HEK293 (cell line): ENCODE data around the gene LRP10.

Experiments
- GLIS1 ChIP-seq: fragments of 450-650 bp; formaldehyde crosslinking; IDR thresholded peaks from 2 replicates; pipeline ENCODE4 v1.5.1; 2016; ENCODE audit warnings: missing biosample characterization, missing genetic modification characterization
- MEIS1 ChIP-seq: sonication (generic); formaldehyde crosslinking; IDR thresholded peaks from 2 replicates; pipeline ENCODE4 v1.8.1; 2022; ENCODE audit warnings: missing genetic modification reagents, mild to moderate bottlenecking, borderline replicate concordance
- MZF1 ChIP-seq: fragments of 450-650 bp; formaldehyde crosslinking; IDR thresholded peaks from 2 replicates; pipeline ENCODE4 v1.5.1; 2017; ENCODE audit warnings: missing biosample characterization, missing genetic modification characterization, borderline replicate concordance
- SCRT2 ChIP-seq: fragments of 450-650 bp; formaldehyde crosslinking; IDR thresholded peaks from 2 replicates; pipeline ENCODE4 v1.5.1; 2016; ENCODE audit warnings: missing biosample characterization, missing genetic modification characterization
- WT1 ChIP-seq: fragments of 450-650 bp; formaldehyde crosslinking; IDR thresholded peaks from 2 replicates; pipeline ENCODE4 v1.5.1; 2016; ENCODE audit warnings: missing biosample characterization, missing genetic modification characterization
- ZBTB8A ChIP-seq: fragments of 450-650 bp; formaldehyde crosslinking; IDR thresholded peaks from 2 replicates; pipeline ENCODE4 v1.5.1; 2016; ENCODE audit warnings: missing biosample characterization, missing genetic modification characterization
- ZIC2 ChIP-seq: fragments of 450-650 bp; formaldehyde crosslinking; IDR thresholded peaks from 2 replicates; pipeline ENCODE4 v1.5.1; 2016; ENCODE audit warnings: missing biosample characterization, missing genetic modification characterization
- ZNF121 ChIP-seq: fragments of 450-650 bp; formaldehyde crosslinking; IDR thresholded peaks from 2 replicates; pipeline ENCODE4 v1.5.1; 2016; ENCODE audit warnings: missing biosample characterization, missing genetic modification characterization
- ZNF146 ChIP-seq: fragments of 450-650 bp; formaldehyde crosslinking; IDR thresholded peaks from 2 replicates; pipeline ENCODE4 v1.5.1; 2016; ENCODE audit warnings: missing biosample characterization, missing genetic modification characterization
- ZNF394 ChIP-seq: fragments of 450-650 bp; formaldehyde crosslinking; IDR thresholded peaks from 2 replicates; pipeline ENCODE4 v1.5.1; 2016; ENCODE audit warnings: missing biosample characterization, missing genetic modification characterization, mild to moderate bottlenecking, moderate library complexity, borderline replicate concordance
- ZNF433 ChIP-seq: fragments of 450-650 bp; formaldehyde crosslinking; IDR thresholded peaks from 2 replicates; pipeline ENCODE4 v1.5.1; 2016; ENCODE audit warnings: missing biosample characterization, missing genetic modification characterization, low read depth
- ZNF585B ChIP-seq: fragments of 450-650 bp; formaldehyde crosslinking; IDR thresholded peaks from 2 replicates; pipeline ENCODE4 v1.5.1; 2016; ENCODE audit warnings: missing biosample characterization, missing genetic modification characterization
- ZNF600 ChIP-seq: fragments of 450-650 bp; formaldehyde crosslinking; IDR thresholded peaks from 2 replicates; pipeline ENCODE4 v1.5.1; 2016; ENCODE audit warnings: missing biosample characterization, missing genetic modification characterization
- ZNF629 ChIP-seq: fragments of 450-650 bp; formaldehyde crosslinking; IDR thresholded peaks from 2 replicates; pipeline ENCODE4 v1.5.1; 2017; ENCODE audit warnings: missing biosample characterization, missing genetic modification characterization
- ZNF76 ChIP-seq: fragments of 450-650 bp; formaldehyde crosslinking; IDR thresholded peaks from 2 replicates; pipeline ENCODE4; 2016; ENCODE audit warnings: low read depth, missing biosample characterization, missing genetic modification characterization, borderline replicate concordance
- ZNF776 ChIP-seq: fragments of 450-650 bp; formaldehyde crosslinking; IDR thresholded peaks from 2 replicates; pipeline ENCODE4 v1.5.0; 2017; ENCODE audit warnings: missing biosample characterization, missing genetic modification characterization, borderline replicate concordance
- ZNF777 ChIP-seq: fragments of 450-650 bp; formaldehyde crosslinking; IDR thresholded peaks from 2 replicates; pipeline ENCODE4 v1.5.1; 2017; ENCODE audit warnings: missing biosample characterization, missing genetic modification characterization, borderline replicate concordance
- ZNF830 ChIP-seq: fragments of 450-650 bp; IDR thresholded peaks from 2 replicates; pipeline ENCODE4 v1.5.0; 2018; ENCODE audit warnings: missing biosample characterization, missing genetic modification characterization, low read depth, mild to moderate bottlenecking, moderate library complexity
- ZSCAN23 ChIP-seq: fragments of 450-650 bp; formaldehyde crosslinking; IDR thresholded peaks from 2 replicates; pipeline ENCODE4 v1.5.1; 2016; ENCODE audit warnings: missing biosample characterization, missing genetic modification characterization
- ZXDB ChIP-seq: fragments of 450-650 bp; formaldehyde crosslinking; IDR thresholded peaks from 2 replicates; pipeline ENCODE4 v1.5.1; 2016; ENCODE audit warnings: missing biosample characterization, missing genetic modification characterization
- TF ChIP-seq, protein P1 (sequence below): fragments of 450-650 bp; formaldehyde crosslinking; IDR thresholded peaks from 2 replicates; pipeline ENCODE4 v1.5.1; 2016; ENCODE audit warnings: missing biosample characterization, missing genetic modification characterization
- TF ChIP-seq, protein P2 (sequence below): fragments of 450-650 bp; formaldehyde crosslinking; IDR thresholded peaks from 2 replicates; pipeline ENCODE4; 2016; ENCODE audit warnings: missing biosample characterization, missing genetic modification characterization
- TF ChIP-seq, protein P3 (sequence below): fragments of 450-650 bp; formaldehyde crosslinking; conservative IDR thresholded peaks from 2 replicates; pipeline ENCODE4 v1.5.1; 2016; ENCODE audit warnings: low read depth, missing biosample characterization, missing genetic modification characterization
- TF ChIP-seq, protein P4 (sequence below): fragments of 450-650 bp; IDR thresholded peaks from 2 replicates; pipeline ENCODE4 v1.5.1; 2018; ENCODE audit warnings: missing biosample characterization, missing genetic modification characterization
- TF ChIP-seq, protein P5 (sequence below): fragments of 450-650 bp; formaldehyde crosslinking; IDR thresholded peaks from 2 replicates; pipeline ENCODE4 v1.5.1; 2016; ENCODE audit warnings: missing biosample characterization, missing genetic modification characterization
- TF ChIP-seq, protein P6 (sequence below): fragments of 450-650 bp; formaldehyde crosslinking; IDR thresholded peaks from 2 replicates; pipeline ENCODE4 v1.5.1; 2016; ENCODE audit warnings: missing biosample characterization, missing genetic modification characterization, low read depth

LRP10 gene

DNA sequence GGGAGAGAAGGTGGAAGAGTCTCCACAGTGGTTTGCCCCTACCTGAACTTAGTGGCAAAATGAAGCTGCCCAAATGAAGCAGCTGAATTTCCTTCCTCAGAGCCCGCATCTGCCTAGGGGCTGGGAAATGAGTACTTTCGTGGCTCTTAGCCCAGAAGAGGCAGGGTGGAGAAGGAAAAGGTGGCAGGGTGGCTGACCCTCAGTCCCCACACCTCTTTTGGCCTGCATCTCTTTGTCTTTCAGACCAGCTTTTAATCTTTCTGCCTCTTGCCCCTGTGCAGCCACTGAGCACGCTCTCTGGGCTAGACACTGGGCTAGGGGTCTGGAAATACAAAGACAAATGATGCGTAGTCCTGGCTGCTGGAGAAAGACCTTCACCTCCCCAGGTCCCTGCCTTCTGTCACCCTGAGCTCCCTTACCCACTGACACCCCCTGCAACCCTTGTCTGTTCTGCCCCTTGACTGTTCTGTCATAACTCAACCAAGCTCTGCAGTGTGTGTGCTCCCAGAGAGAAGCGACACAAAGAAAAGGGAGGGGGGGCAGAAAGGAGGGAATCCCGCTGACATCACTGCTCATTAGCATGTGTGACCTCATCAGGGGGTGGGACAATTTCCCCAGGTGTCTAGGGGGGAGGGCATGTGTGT is 11.1 kb downstream of the LRP10 start (continued):
- TF ChIP-seq ZNF121 (tag by site-specific recombination) = no peak
- TF ChIP-seq ZNF76 (tag by site-specific recombination) = no peak
- TF ChIP-seq SCRT2 (tag by site-specific recombination) = no peak
- no peak for TF ChIP-seq MEIS1 (CRISPR knock-in tag)
- TF ChIP-seq, protein P1, sequence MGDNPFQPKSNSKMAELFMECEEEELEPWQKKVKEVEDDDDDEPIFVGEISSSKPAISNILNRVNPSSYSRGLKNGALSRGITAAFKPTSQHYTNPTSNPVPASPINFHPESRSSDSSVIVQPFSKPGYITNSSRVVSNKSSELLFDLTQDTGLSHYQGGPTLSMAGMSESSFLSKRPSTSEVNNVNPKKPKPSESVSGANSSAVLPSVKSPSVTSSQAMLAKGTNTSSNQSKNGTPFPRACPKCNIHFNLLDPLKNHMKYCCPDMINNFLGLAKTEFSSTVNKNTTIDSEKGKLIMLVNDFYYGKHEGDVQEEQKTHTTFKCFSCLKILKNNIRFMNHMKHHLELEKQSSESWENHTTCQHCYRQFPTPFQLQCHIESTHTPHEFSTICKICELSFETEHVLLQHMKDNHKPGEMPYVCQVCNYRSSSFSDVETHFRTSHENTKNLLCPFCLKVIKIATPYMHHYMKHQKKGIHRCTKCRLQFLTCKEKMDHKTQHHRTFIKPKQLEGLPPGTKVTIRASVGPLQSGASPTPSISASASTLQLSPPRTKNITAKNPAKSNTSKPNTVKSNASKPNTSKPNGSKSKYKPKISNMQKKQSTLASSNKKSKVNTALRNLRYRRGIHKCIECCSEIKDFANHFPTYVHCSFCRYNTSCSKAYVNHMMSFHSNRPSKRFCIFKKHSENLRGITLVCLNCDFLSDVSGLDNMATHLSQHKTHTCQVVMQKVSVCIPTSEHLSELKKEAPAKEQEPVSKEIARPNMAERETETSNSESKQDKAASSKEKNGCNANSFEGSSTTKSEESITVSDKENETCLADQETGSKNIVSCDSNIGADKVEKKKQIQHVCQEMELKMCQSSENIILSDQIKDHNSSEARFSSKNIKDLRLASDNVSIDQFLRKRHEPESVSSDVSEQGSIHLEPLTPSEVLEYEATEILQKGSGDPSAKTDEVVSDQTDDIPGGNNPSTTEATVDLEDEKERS = no peak
- TF ChIP-seq ZNF629 (tag by site-specific recombination) = peak; percentile 80
- TF ChIP-seq, protein P2, sequence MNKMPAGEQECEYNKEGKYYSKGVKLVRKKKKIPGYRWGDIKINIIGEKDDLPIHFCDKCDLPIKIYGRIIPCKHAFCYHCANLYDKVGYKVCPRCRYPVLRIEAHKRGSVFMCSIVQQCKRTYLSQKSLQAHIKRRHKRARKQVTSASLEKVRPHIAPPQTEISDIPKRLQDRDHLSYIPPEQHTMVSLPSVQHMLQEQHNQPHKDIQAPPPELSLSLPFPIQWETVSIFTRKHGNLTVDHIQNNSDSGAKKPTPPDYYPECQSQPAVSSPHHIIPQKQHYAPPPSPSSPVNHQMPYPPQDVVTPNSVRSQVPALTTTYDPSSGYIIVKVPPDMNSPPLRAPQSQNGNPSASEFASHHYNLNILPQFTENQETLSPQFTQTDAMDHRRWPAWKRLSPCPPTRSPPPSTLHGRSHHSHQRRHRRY = no peak
- TF ChIP-seq ZNF830 = no peak
- no peak for TF ChIP-seq MZF1
- TF ChIP-seq ZIC2 (tag by site-specific recombination) = peak; percentile 78
- TF ChIP-seq ZXDB = no peak
- TF ChIP-seq ZNF585B (tag by site-specific recombination) = no peak
- TF ChIP-seq ZNF600 (tag by site-specific recombination) = peak; percentile 82
- no peak for TF ChIP-seq ZNF776 (tag by site-specific recombination)
- TF ChIP-seq, protein P3, sequence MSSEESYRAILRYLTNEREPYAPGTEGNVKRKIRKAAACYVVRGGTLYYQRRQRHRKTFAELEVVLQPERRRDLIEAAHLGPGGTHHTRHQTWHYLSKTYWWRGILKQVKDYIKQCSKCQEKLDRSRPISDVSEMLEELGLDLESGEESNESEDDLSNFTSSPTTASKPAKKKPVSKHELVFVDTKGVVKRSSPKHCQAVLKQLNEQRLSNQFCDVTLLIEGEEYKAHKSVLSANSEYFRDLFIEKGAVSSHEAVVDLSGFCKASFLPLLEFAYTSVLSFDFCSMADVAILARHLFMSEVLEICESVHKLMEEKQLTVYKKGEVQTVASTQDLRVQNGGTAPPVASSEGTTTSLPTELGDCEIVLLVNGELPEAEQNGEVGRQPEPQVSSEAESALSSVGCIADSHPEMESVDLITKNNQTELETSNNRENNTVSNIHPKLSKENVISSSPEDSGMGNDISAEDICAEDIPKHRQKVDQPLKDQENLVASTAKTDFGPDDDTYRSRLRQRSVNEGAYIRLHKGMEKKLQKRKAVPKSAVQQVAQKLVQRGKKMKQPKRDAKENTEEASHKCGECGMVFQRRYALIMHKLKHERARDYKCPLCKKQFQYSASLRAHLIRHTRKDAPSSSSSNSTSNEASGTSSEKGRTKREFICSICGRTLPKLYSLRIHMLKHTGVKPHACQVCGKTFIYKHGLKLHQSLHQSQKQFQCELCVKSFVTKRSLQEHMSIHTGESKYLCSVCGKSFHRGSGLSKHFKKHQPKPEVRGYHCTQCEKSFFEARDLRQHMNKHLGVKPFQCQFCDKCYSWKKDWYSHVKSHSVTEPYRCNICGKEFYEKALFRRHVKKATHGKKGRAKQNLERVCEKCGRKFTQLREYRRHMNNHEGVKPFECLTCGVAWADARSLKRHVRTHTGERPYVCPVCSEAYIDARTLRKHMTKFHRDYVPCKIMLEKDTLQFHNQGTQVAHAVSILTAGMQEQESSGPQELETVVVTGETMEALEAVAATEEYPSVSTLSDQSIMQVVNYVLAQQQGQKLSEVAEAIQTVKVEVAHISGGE (tag by site-specific recombination) = no peak
- TF ChIP-seq, protein P4, sequence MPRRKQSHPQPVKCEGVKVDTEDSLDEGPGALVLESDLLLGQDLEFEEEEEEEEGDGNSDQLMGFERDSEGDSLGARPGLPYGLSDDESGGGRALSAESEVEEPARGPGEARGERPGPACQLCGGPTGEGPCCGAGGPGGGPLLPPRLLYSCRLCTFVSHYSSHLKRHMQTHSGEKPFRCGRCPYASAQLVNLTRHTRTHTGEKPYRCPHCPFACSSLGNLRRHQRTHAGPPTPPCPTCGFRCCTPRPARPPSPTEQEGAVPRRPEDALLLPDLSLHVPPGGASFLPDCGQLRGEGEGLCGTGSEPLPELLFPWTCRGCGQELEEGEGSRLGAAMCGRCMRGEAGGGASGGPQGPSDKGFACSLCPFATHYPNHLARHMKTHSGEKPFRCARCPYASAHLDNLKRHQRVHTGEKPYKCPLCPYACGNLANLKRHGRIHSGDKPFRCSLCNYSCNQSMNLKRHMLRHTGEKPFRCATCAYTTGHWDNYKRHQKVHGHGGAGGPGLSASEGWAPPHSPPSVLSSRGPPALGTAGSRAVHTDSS (tag by site-specific recombination) = no peak
- TF ChIP-seq ZBTB8A (tag by site-specific recombination) = no peak
- TF ChIP-seq WT1 (tag by site-specific recombination) = no peak
- TF ChIP-seq, protein P5, sequence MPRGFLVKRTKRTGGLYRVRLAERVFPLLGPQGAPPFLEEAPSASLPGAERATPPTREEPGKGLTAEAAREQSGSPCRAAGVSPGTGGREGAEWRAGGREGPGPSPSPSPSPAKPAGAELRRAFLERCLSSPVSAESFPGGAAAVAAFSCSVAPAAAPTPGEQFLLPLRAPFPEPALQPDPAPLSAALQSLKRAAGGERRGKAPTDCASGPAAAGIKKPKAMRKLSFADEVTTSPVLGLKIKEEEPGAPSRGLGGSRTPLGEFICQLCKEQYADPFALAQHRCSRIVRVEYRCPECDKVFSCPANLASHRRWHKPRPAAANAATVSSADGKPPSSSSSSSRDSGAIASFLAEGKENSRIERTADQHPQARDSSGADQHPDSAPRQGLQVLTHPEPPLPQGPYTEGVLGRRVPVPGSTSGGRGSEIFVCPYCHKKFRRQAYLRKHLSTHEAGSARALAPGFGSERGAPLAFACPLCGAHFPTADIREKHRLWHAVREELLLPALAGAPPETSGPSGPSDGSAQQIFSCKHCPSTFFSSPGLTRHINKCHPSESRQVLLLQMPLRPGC (tag by site-specific recombination) = no peak
- no peak for TF ChIP-seq ZNF394
- TF ChIP-seq ZSCAN23 (tag by site-specific recombination) = no peak
- no peak for TF ChIP-seq ZNF777 (tag by site-specific recombination)
- TF ChIP-seq GLIS1 (tag by site-specific recombination) = peak; percentile 55
- TF ChIP-seq, protein P6, sequence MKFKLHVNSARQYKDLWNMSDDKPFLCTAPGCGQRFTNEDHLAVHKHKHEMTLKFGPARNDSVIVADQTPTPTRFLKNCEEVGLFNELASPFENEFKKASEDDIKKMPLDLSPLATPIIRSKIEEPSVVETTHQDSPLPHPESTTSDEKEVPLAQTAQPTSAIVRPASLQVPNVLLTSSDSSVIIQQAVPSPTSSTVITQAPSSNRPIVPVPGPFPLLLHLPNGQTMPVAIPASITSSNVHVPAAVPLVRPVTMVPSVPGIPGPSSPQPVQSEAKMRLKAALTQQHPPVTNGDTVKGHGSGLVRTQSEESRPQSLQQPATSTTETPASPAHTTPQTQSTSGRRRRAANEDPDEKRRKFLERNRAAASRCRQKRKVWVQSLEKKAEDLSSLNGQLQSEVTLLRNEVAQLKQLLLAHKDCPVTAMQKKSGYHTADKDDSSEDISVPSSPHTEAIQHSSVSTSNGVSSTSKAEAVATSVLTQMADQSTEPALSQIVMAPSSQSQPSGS = peak; percentile 86
- TF ChIP-seq ZNF146 (tag by site-specific recombination) = no peak
- TF ChIP-seq ZNF433 (tag by site-specific recombination) = no peak
